OCI-LY3 (cell line): ENCODE measurements around the gene KRI1.

Source experiments
- CTCF ChIP-seq: fragments of 200-600, 300-600 bp; sonication (generic); IDR thresholded peaks from 2 replicates; pipeline ENCODE4 v1.5.1; 2014; ENCODE audit warnings: antibody characterized with exemption, low read length, low read depth
- EZH2phosphoT487 ChIP-seq: fragments of 200-600 bp; shearing (Covaris generic); IDR thresholded peaks from 2 replicates; pipeline ENCODE4 v1.6.1; 2018; ENCODE audit warnings: antibody characterized with exemption, mixed run types, low read depth

- TF ChIP-seq CTCF = no peak
- no peak for TF ChIP-seq EZH2phosphoT487
These were observed 38.2 kb upstream of the KRI1 start for GRCh38 chr19:10603873-10604459.
